ENCODE results near the gene SMPD1.
"Not testable (repeated sequence)": the region's sequence is repeated elsewhere in the genome, so short reads cannot be mapped to it uniquely, and the experiment has no call there.

SMPD1 gene

DNA sequence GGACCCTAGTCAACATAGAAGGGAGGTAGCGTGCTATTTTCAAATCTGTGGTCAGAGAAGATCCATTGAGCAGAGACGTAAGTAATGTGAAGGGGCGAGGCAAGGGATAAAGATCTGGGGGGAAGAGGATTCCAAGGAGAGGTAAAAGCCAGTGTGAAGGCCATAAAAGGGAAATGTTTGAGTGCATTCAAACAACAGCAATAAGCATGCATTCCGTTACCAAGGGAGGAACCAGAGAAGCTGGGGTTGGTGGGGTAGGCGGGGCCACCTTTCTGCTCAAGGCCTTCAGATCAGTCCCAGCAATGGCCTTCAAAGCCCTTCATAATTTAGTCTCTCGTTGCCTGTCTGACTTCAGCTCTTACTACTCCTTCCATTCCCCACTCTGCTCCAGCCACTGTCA, 18.4 kb upstream of the SMPD1 start:
- no peaks in the 10 kb centered on the region for H3K36me3 Mint-ChIP-seq

DNA sequence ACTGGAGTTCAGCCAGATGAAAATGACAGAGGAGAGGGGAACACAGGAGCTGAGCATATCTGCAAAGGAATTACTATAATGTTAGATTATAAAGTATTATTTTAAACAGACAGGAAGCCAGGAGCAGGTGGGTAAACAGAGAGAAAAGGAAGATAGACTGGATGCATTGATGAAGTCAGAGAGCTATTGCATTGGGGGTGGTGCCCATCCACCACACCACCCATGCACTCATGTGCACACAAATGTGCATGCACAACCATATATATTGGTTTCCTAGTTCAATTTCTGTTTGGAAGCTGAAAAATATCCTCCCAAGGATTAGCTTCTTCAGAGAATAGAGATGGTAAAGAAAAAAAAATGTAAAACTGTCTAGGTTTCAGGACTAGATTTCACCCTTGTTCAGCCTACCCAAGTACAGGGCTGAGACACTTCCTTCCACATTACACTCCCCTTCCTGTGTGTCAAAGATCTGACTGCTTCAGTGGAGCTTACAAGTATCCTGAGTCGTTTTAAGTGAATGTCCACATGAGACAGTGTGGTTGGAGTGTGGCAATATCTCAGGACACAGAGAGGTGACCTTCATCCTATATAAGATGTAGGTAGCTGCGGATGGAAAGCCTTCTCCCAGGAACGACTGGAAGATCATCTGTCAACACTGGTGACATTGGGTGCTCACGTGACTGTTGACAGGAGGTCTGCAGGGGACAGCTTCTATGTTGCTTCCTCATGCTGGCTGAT, 12.2 kb upstream of the SMPD1 start:
- Mint-ChIP-seq H3K4me1 (ENCODE audit: low read depth) (peaks cover 25% of the 10 kb centered on the region), H3K9me3 (ENCODE audit: low read depth) (no peaks in the 10 kb centered on the region), H3K36me3 (no peaks in the 10 kb centered on the region), H3K27me3 (no peaks in the 10 kb centered on the region), H3K27ac (peak overlapping the region; percentile 75), H3K4me3 (peak overlapping the region; percentile 53)

More for the DNA sequence above, 18.4 kb upstream of the SMPD1 start:
- no peak overlapping the region for H3K27ac Mint-ChIP-seq
- H3K9me3 Mint-ChIP-seq (ENCODE audit: low read depth) = no peaks in the 10 kb centered on the region
- H3K27me3 Mint-ChIP-seq = no peaks in the 10 kb centered on the region
- no peak overlapping the region for H3K4me3 Mint-ChIP-seq
- H3K4me1 Mint-ChIP-seq (ENCODE audit: low read depth) = peaks cover 4% of the 10 kb centered on the region

DNA sequence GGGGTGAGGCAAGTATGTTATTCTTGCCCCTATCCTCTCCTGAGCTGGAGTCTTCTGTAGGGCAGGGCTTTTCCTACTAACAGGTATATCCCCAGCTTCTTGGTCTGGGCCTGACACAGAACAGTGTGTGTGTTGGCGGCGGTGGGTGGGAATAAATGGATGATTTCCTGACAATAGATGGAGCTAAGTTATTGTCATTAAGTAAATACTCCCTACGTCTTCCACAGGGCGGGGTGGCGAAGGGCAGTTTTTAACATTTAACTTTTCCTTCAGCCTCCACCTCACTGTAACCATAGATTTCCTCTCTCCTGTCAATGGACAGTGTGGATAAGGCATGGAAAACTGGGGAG, 11.7 kb upstream of the SMPD1 start:
- peaks cover 25% of the 10 kb centered on the region for H3K4me1 Mint-ChIP-seq (ENCODE audit: low read depth)
- no peaks in the 10 kb centered on the region for H3K27me3 Mint-ChIP-seq
- H3K36me3 Mint-ChIP-seq = no peaks in the 10 kb centered on the region
- H3K9me3 Mint-ChIP-seq (ENCODE audit: low read depth) = no peaks in the 10 kb centered on the region
- peak overlapping the region; percentile 75 for H3K27ac Mint-ChIP-seq
- H3K4me3 Mint-ChIP-seq = no peak overlapping the region

DNA sequence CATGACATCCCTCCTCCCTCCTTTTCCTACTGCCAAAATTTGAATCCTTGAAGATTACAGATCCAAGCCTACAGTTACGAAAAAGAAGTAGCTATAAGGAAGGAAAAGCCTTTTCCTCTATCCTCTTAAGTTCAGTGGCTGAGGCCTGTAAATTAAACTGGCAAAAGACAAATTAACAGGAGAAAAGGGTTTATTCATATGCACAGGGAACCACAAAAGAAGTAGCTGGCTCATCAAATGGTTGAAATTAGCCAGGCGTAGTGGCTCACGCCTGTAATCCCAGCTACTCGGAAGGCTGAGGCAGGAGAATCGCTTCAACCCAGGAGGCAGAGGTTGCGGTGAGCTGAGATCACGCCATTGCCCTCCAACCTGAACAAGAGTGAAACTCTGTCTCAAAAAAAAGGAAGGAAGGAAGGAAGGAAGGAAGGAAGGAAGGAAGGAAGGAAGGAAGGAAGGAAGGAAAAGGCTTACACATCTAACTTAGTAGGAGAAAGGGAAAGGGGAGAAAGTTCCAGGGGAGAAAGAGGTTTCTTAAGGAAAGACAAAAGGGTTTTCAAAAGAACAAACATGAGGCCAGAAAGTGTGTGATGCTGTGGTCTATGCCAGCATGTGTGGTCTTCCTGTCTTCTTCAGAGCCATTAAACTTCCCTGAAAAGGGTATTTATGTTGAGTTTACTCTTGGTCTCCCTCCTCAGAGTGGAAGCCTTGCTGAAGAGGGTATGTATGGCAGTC, 5.1 kb upstream of the SMPD1 start:
- peaks cover 24% of the 10 kb centered on the region for H3K4me1 Mint-ChIP-seq (ENCODE audit: low read depth)
- no peaks in the 10 kb centered on the region for H3K27me3 Mint-ChIP-seq
- no peak overlapping the region for H3K4me3 Mint-ChIP-seq
- H3K27ac Mint-ChIP-seq = no peak overlapping the region
- no peaks in the 10 kb centered on the region for H3K9me3 Mint-ChIP-seq (ENCODE audit: low read depth)
- H3K36me3 Mint-ChIP-seq = no peaks in the 10 kb centered on the region

DNA sequence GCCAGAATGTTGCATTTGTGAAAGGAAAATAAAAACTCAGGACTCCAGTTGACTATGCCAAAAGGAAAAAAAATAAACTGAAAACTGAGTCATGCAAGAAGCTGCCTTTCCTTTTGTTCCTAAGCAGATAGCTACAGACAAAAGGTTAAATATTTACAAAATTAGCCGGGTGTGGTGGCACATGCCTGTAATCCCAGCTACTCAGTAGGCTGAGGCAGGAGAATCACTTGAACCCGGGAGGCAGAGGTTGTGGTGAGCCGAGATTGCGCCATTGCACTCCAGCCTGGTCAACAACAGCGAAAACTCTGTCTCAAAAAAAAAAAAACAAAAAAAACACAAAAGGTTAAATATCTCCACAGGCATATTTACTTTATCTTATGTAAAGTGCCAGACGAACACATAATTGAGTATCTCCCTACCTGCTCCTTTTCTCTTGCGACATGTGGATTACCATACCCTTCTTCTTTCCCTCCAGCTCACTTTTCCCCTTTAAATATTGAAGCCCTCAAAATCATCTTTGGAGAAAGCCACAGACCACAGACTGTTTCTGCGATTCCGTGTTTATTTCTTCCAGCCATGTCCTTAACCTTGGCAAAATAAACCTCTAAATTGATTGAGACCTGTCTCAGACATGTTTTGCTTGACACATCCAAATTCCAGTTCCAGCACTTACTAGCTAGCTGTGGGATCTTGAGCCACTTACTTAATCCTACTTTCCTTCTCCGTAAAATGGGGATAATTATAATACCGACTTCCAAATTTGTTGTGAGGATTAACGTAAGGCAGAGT, 2.3 kb upstream of the SMPD1 start:
- Mint-ChIP-seq H3K9me3 (ENCODE audit: low read depth) (no peaks in the 10 kb centered on the region), H3K27ac (peak overlapping the region; percentile 58), H3K4me1 (ENCODE audit: low read depth) (peaks cover 43% of the 10 kb centered on the region), H3K27me3 (no peaks in the 10 kb centered on the region), H3K4me3 (no peak overlapping the region), H3K36me3 (peaks cover 3% of the 10 kb centered on the region)

DNA sequence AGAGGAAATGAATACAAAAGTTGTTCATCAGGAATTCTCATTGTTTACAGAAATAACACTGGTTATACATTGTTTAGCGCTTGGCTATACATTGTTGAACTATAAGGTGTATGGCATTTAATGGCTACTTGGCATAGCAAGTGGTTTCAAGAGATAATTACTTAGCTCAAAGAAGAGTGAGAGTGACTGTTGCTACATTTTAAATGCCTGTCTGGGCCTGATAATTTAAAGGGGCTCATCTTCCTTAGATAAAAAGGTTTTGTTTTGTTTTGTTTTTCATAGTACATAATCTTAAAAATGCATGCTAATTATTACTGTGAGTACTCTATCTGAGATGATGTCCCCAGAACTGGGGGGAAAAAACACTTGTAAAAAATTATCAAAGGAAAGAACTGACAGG, 1.5 kb upstream of the SMPD1 start:
- H3K4me1 Mint-ChIP-seq (ENCODE audit: low read depth) = peaks cover 51% of the 10 kb centered on the region
- H3K4me3 Mint-ChIP-seq = no peak overlapping the region
- no peaks in the 10 kb centered on the region for H3K9me3 Mint-ChIP-seq (ENCODE audit: low read depth)
- no peaks in the 10 kb centered on the region for H3K27me3 Mint-ChIP-seq
- peak overlapping the region; percentile 58 for H3K27ac Mint-ChIP-seq
- peaks cover 3% of the 10 kb centered on the region for H3K36me3 Mint-ChIP-seq

DNA sequence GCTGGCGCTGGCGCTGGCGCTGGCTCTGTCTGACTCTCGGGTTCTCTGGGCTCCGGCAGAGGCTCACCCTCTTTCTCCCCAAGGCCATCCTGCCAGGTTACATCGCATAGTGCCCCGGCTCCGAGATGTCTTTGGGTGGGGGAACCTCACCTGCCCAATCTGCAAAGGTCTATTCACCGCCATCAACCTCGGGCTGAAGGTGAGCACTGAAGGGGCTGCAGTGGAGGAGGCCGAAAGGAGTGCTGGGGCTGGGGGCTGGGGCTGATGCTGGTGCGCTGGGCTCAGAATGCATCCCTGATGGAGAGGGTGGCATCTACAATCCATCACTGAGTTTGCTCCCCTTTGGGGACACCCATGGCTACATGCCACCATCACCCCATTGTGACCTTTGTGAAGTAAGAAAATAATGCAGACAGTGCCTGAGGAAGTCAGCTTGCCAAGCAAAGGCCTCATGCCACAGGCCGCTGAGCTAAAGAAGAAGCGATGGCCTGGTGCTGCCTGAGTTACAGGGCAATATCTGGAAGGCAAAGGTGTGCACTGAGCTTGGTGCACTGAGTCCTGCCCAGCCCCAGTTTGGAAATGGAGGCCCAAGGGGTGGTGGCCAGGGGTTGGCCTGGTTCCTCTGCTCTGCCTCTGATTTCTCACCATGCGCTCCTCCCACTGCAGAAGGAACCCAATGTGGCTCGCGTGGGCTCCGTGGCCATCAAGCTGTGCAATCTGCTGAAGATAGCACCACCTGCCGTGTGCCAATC, 620 bp downstream of the SMPD1 start:
- Mint-ChIP-seq H3K36me3 (peaks cover 3% of the 10 kb centered on the region), H3K27me3 (no peaks in the 10 kb centered on the region), H3K4me3 (peak overlapping the region; percentile 87), H3K9me3 (ENCODE audit: low read depth) (no peaks in the 10 kb centered on the region), H3K27ac (peak overlapping the region; percentile 70), H3K4me1 (ENCODE audit: low read depth) (peaks cover 56% of the 10 kb centered on the region)

DNA sequence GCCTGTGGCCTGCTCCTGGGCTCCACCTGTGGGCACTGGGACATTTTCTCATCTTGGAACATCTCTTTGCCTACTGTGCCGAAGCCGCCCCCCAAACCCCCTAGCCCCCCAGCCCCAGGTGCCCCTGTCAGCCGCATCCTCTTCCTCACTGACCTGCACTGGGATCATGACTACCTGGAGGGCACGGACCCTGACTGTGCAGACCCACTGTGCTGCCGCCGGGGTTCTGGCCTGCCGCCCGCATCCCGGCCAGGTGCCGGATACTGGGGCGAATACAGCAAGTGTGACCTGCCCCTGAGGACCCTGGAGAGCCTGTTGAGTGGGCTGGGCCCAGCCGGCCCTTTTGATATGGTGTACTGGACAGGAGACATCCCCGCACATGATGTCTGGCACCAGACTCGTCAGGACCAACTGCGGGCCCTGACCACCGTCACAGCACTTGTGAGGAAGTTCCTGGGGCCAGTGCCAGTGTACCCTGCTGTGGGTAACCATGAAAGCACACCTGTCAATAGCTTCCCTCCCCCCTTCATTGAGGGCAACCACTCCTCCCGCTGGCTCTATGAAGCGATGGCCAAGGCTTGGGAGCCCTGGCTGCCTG, 1.4 kb downstream of the SMPD1 start:
- Mint-ChIP-seq H3K4me1 (ENCODE audit: low read depth) (peaks cover 63% of the 10 kb centered on the region), H3K36me3 (peaks cover 6% of the 10 kb centered on the region), H3K27ac (peak overlapping the region; percentile 70), H3K4me3 (peak overlapping the region; percentile 87), H3K27me3 (no peaks in the 10 kb centered on the region), H3K9me3 (ENCODE audit: low read depth) (no peaks in the 10 kb centered on the region)

DNA sequence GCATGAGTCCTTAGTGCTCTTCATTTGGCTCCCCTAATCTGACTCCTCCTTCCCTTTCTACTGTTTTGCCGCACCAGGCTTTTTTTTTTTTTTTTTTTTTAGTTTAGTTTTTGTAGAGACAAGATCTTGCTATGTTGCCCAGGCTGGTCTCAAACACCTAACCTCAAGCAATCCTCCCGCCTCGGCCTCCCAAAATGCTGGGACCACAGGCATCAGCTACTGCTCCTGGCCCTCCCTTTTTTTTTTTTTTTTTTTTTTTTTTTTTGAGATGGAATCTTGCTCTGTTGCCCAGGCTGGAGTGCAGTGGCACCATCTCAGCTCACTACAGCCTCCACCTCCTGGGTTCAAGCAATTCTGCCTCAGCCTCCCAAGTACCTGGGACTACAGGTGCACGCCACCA, 2.0 kb downstream of the SMPD1 start:
- Mint-ChIP-seq H3K4me1 (ENCODE audit: low read depth) (peaks cover 63% of the 10 kb centered on the region), H3K27ac (peak overlapping the region; percentile 64), H3K4me3 (peak overlapping the region; percentile 75)
- H3K36me3 Mint-ChIP-seq; H3K27me3 Mint-ChIP-seq; H3K9me3 Mint-ChIP-seq (ENCODE audit: low read depth): not testable (repeated sequence)

DNA sequence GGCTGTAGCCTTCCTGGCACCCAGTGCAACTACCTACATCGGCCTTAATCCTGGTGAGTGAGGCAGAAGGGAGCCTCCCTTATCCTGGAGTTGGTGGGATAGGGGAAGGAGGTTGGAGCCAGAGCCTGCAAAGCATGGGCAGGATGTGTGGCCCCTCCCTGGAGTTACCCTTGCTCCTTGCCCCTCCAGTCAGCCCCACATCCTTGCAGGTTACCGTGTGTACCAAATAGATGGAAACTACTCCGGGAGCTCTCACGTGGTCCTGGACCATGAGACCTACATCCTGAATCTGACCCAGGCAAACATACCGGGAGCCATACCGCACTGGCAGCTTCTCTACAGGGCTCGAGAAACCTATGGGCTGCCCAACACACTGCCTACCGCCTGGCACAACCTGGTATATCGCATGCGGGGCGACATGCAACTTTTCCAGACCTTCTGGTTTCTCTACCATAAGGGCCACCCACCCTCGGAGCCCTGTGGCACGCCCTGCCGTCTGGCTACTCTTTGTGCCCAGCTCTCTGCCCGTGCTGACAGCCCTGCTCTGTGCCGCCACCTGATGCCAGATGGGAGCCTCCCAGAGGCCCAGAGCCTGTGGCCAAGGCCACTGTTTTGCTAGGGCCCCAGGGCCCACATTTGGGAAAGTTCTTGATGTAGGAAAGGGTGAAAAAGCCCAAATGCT, 3.9 kb downstream of the SMPD1 start:
- no peaks in the 10 kb centered on the region for H3K27me3 Mint-ChIP-seq
- H3K27ac Mint-ChIP-seq = peak overlapping the region; percentile 70
- H3K4me3 Mint-ChIP-seq = no peak overlapping the region
- peaks cover 15% of the 10 kb centered on the region for H3K36me3 Mint-ChIP-seq
- peaks cover 71% of the 10 kb centered on the region for H3K4me1 Mint-ChIP-seq (ENCODE audit: low read depth)
- no peaks in the 10 kb centered on the region for H3K9me3 Mint-ChIP-seq (ENCODE audit: low read depth)

DNA sequence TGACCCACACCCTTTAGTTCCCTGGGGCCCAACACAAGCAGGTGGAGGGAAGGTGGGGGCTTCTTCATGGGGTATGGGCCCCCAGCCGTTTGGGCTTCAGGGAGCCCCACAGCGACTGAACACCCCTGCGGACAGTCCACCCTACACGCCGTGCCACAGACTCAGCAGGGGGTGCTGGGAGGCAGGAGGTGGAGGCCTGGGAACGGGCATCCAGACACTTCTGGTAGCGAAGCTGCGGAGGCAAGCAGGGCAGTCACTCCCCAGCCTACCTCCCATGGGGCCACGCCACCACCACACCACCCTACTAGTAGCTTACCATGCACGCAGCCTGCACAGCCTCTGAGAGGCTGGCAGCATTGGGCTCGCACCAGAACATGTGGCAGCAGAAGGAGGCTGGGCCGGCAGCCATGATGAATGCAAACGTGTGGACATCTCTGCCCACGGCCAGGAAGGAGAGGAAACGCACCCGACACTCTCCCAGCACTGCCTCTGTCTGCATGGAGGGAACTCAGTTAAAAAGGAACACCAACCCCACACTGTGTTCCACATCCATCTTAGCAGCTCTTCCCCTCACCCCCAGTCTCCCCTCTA, 5.3 kb downstream of the SMPD1 start:
- Mint-ChIP-seq H3K9me3 (ENCODE audit: low read depth) (no peaks in the 10 kb centered on the region), H3K4me3 (no peak overlapping the region), H3K4me1 (ENCODE audit: low read depth) (peaks cover 72% of the 10 kb centered on the region), H3K27ac (peak overlapping the region; percentile 34), H3K27me3 (no peaks in the 10 kb centered on the region), H3K36me3 (peaks cover 23% of the 10 kb centered on the region)

DNA sequence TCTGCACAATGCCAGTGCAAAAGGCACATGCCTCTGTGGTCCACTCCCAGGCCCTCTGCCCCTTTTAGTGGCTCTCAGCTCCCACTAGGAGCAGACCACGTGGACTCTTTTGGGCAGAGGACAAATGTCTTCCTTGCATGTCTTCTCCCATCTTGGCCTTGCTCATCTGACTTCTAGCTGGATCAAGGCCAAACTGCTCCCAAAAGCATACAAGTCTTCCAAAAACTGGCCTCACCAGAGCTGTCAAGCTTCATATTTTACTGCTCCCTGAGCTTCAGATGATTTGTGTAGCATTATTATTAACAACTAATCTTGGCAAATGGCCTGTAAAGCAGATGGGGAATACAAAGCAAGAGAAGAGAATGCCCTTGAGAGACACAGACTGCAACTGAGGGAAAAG, 6.9 kb downstream of the SMPD1 start:
- Mint-ChIP-seq H3K4me1 (ENCODE audit: low read depth) (peaks cover 75% of the 10 kb centered on the region), H3K27ac (no peak overlapping the region), H3K9me3 (ENCODE audit: low read depth) (no peaks in the 10 kb centered on the region), H3K36me3 (peaks cover 25% of the 10 kb centered on the region), H3K4me3 (no peak overlapping the region), H3K27me3 (no peaks in the 10 kb centered on the region)

DNA sequence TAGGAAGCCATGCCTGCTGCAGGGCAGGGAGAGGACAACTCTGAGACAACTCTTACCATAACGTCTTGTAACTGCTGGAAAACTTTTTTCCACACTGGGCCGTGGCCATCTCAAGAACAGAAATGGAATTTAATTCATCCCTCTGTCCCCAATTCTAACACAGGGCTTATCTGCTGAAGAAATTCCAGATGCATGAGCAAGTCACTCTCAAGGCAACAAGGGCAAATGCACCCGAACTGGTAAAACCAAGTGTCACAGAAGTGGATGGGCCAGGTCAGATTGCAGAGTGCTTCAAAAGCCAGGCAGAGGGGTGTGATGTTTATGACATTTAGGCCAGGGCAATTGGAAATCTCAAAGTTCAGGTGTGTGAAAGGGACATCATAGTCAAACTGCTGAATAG, 7.4 kb downstream of the SMPD1 start:
- Mint-ChIP-seq H3K27ac (no peak overlapping the region), H3K4me3 (no peak overlapping the region), H3K27me3 (no peaks in the 10 kb centered on the region), H3K4me1 (ENCODE audit: low read depth) (peaks cover 77% of the 10 kb centered on the region), H3K9me3 (ENCODE audit: low read depth) (no peaks in the 10 kb centered on the region), H3K36me3 (peaks cover 28% of the 10 kb centered on the region)

Measured in activated naive CD8-positive, alpha-beta T cell (primary cell).